Measurements from ENCODE around the gene UPK2. TPM values are rescaled to one million over a fixed set of nuclear protein-coding genes. Genes with fewer than 3 reads are reported as not detected.
A peak's percentile ranks its signal among the peaks of the same experiment; 100 is the strongest.

The UPK2 gene
- total RNA-seq, 1 donor from 2014 or later, result 0.41 TPM

GRCh38 chr11:118924591-118925585 is 31.2 kb upstream of the UPK2 start:
- Mint-ChIP-seq H3K9me3 (ENCODE audit: low read depth) (no peaks in the 10 kb centered on the region), H3K4me1 (ENCODE audit: low read depth) (peaks cover 46% of the 10 kb centered on the region), H3K4me3 (ENCODE audit: low read depth) (peak overlapping the region; percentile 87), H3K27ac (peak overlapping the region; percentile 21), H3K27me3 (no peaks in the 10 kb centered on the region), H3K36me3 (ENCODE audit: insufficient read depth) (no peaks in the 10 kb centered on the region)
- DNase-seq (ENCODE audit: low spot score, unreplicated experiment), result no peak
- no peak for TF ChIP-seq CTCF (IDR thresholded peaks at IDR 0.05; ENCODE audit: unreplicated experiment)

- no peak for DNase-seq (ENCODE audit: low spot score, unreplicated experiment)
- no peaks in the 10 kb centered on the region for H3K36me3 Mint-ChIP-seq (ENCODE audit: insufficient read depth)
- peaks cover 32% of the 10 kb centered on the region for H3K4me1 Mint-ChIP-seq (ENCODE audit: low read depth)
- peak overlapping the region; percentile 94 for H3K4me3 Mint-ChIP-seq (ENCODE audit: low read depth)
- TF ChIP-seq CTCF (IDR thresholded peaks at IDR 0.05; ENCODE audit: unreplicated experiment), result no peak
- H3K9me3 Mint-ChIP-seq (ENCODE audit: low read depth), result no peaks in the 10 kb centered on the region
- peaks cover 9% of the 10 kb centered on the region for H3K27me3 Mint-ChIP-seq
- peak overlapping the region; percentile 97 for H3K27ac Mint-ChIP-seq
Observed at GRCh38 chr11:118927554-118928100, 28.5 kb upstream of the UPK2 start.

- Mint-ChIP-seq H3K9me3 (ENCODE audit: low read depth) (no peaks in the 10 kb centered on the region), H3K27me3 (peaks cover 9% of the 10 kb centered on the region), H3K4me3 (ENCODE audit: low read depth) (peak overlapping the region; percentile 94), H3K27ac (peak overlapping the region; percentile 97), H3K36me3 (ENCODE audit: insufficient read depth) (no peaks in the 10 kb centered on the region), H3K4me1 (ENCODE audit: low read depth) (peaks cover 28% of the 10 kb centered on the region)
- peak; percentile 94 for TF ChIP-seq CTCF (IDR thresholded peaks at IDR 0.05; ENCODE audit: unreplicated experiment)
- peak; percentile 89 for DNase-seq (ENCODE audit: low spot score, unreplicated experiment)
Observed at GRCh38 chr11:118928101-118928869, 27.8 kb upstream of the UPK2 start.

- Mint-ChIP-seq H3K27me3 (peaks cover 9% of the 10 kb centered on the region), H3K4me3 (ENCODE audit: low read depth) (peak overlapping the region; percentile 94), H3K9me3 (ENCODE audit: low read depth) (no peaks in the 10 kb centered on the region), H3K36me3 (ENCODE audit: insufficient read depth) (no peaks in the 10 kb centered on the region), H3K27ac (peak overlapping the region; percentile 97), H3K4me1 (ENCODE audit: low read depth) (peaks cover 22% of the 10 kb centered on the region)
- TF ChIP-seq CTCF (IDR thresholded peaks at IDR 0.05; ENCODE audit: unreplicated experiment), result peak; percentile 29
- no peak for DNase-seq (ENCODE audit: low spot score, unreplicated experiment)
Observed at GRCh38 chr11:118928870-118929500, 27.1 kb upstream of the UPK2 start.

Data from progenitor cell of endocrine pancreas (in vitro differentiated cells).